Thyroid gland (tissue), 4 donors: ENCODE measurements around the gene RILPL1.

Source experiments
- POLR2A ChIP-seq, 2 donors: fragments of 450-650 bp; IDR thresholded peaks; one replicate each; pipeline ENCODE4 v1.6.1; 2017; ENCODE audit warnings: antibody characterized with exemption in 2 of 2, mild to moderate bottlenecking in 2 of 2, moderate library complexity in 1 of 2
- TF ChIP-seq, protein P1 (sequence below), 6 experiments: fragments of 200-600 bp in 3 of 6; fragments of 450-650 bp in 3 of 6; sonication (generic) in 3 of 6; IDR thresholded peaks; one replicate each; pipeline ENCODE4 v1.5.1; 2016 to 2019; ENCODE audit warnings: antibody characterized with exemption in 6 of 6, mild to moderate bottlenecking in 2 of 6, inconsistent platforms in 1 of 6, moderate library complexity in 1 of 6

DNA sequence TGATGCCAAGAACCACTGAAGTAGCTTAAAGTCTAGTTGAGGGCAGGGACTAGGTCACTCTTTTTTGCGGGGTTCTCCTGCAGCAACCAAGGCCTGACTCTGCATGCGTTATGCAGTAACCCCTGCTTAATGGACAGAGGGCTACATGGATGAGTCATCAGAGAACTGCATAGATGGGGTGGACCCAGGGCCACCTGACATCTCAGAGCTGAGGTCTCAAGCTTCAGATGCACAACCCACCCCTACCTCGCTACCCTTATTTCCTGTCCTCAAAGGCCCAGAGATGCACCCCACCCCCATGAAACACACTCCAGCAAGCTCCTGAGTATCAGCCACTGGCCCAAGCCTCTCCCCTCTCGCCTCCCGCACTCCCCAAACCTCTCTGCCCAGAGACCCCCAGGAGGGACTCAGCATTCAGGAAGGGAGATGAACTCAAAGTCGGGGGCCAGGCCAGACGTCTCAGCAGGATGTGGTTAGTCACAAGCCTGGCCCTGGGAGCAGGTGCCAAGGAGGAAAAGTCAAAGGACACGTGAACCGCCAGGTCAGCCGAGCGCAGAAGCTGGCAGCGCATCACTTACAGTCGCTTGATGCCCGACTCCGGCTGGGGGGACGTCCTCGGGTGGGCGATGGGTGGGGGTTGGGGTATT, 49.8 kb downstream of the RILPL1 start:
- TF ChIP-seq, protein P1, sequence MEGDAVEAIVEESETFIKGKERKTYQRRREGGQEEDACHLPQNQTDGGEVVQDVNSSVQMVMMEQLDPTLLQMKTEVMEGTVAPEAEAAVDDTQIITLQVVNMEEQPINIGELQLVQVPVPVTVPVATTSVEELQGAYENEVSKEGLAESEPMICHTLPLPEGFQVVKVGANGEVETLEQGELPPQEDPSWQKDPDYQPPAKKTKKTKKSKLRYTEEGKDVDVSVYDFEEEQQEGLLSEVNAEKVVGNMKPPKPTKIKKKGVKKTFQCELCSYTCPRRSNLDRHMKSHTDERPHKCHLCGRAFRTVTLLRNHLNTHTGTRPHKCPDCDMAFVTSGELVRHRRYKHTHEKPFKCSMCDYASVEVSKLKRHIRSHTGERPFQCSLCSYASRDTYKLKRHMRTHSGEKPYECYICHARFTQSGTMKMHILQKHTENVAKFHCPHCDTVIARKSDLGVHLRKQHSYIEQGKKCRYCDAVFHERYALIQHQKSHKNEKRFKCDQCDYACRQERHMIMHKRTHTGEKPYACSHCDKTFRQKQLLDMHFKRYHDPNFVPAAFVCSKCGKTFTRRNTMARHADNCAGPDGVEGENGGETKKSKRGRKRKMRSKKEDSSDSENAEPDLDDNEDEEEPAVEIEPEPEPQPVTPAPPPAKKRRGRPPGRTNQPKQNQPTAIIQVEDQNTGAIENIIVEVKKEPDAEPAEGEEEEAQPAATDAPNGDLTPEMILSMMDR (IDR thresholded peaks at IDR 0.05) = no peak
- TF ChIP-seq POLR2A (IDR thresholded peaks at IDR 0.05) = no peak
